ENCODE measurements around the gene GRM3.

- TF ChIP-seq CTCF (IDR thresholded peaks at IDR 0.05; ENCODE audit: insufficient read depth, low read length) (no peak), POLR2AphosphoS5 (IDR thresholded peaks at IDR 0.05; ENCODE audit: low read depth) (no peak)
These were observed 22.0 kb downstream of the GRM3 start for GRCh38 chr7:86665669-86666068.
